ENCODE results near the gene CBX4. TPM values are rescaled to one million over a fixed set of nuclear protein-coding genes. Genes with fewer than 3 reads are reported as not detected.
A peak's percentile ranks its signal among the peaks of the same experiment; 100 is the strongest.

CBX4 gene
- total and polyA plus RNA-seq, 2 of the 13 experiments (the other 11 are each of a cell fraction or from before 2014, with no cell fraction given) = 25.8 to 50.8 TPM

- TF ChIP-seq, protein P1, sequence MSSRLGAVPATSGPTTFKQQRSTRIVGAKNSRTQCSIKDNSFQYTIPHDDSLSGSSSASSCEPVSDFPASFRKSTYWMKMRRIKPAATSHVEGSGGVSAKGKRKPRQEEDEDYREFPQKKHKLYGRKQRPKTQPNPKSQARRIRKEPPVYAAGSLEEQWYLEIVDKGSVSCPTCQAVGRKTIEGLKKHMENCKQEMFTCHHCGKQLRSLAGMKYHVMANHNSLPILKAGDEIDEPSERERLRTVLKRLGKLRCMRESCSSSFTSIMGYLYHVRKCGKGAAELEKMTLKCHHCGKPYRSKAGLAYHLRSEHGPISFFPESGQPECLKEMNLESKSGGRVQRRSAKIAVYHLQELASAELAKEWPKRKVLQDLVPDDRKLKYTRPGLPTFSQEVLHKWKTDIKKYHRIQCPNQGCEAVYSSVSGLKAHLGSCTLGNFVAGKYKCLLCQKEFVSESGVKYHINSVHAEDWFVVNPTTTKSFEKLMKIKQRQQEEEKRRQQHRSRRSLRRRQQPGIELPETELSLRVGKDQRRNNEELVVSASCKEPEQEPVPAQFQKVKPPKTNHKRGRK (CRISPR knock-in tag; IDR thresholded peaks at IDR 0.05) = no peak
- TF ChIP-seq ZNF44 (CRISPR knock-in tag; IDR thresholded peaks at IDR 0.05) (no peak), HDAC2 (CRISPR knock-in tag; IDR thresholded peaks at IDR 0.05) (no peak; the same call in 1 of the 2 replicates), RFX3 (CRISPR knock-in tag; IDR thresholded peaks at IDR 0.05) (no peak), ATM (IDR thresholded peaks at IDR 0.05; ENCODE audit: borderline replicate concordance) (no peak), ZNF616 (CRISPR knock-in tag; IDR thresholded peaks at IDR 0.05; ENCODE audit: low read depth) (no peak), CREB1 (IDR thresholded peaks at IDR 0.05) (no peak), CREB1 (CRISPR knock-in tag; IDR thresholded peaks at IDR 0.05) (no peak), ZSCAN30 (CRISPR knock-in tag; IDR thresholded peaks at IDR 0.05) (no peak), ZNF224 (CRISPR knock-in tag; IDR thresholded peaks at IDR 0.05) (no peak), ZBTB8A (CRISPR knock-in tag; IDR thresholded peaks at IDR 0.05; ENCODE audit: borderline replicate concordance, low read depth) (no peak; the same call in 1 of the 2 replicates), TOE1 (CRISPR knock-in tag; IDR thresholded peaks at IDR 0.05) (no peak), ZSCAN25 (CRISPR knock-in tag; IDR thresholded peaks at IDR 0.05) (peak; percentile 70; the same call in 1 of the 2 replicates), POLR2A (IDR thresholded peaks at IDR 0.05; ENCODE audit: insufficient read depth in 1 of 2, low read depth in 2 of 2, low read length in 2 of 2) (0 out of 4 replicates have a peak, but pooled peaks of 1 of the 2 experiments have one; percentile 59), CREM (IDR thresholded peaks at IDR 0.05) (no peak), CREM (CRISPR knock-in tag; IDR thresholded peaks at IDR 0.05) (no peak), KLF11 (CRISPR knock-in tag; IDR thresholded peaks at IDR 0.05) (no peak), NFKB2 (CRISPR knock-in tag; IDR thresholded peaks at IDR 0.05; ENCODE audit: borderline replicate concordance) (peak; percentile 60; the same call in 1 of the 2 replicates), ZNF740 (CRISPR knock-in tag; IDR thresholded peaks at IDR 0.05) (peak; percentile 78; the same call in 1 of the 2 replicates), ETV5 (CRISPR knock-in tag; IDR thresholded peaks at IDR 0.05; ENCODE audit: borderline replicate concordance) (peak; percentile 50; the same call in 1 of the 2 replicates), ZNF816 (CRISPR knock-in tag; IDR thresholded peaks at IDR 0.05; ENCODE audit: borderline replicate concordance) (peak; percentile 78; the same call in 1 of the 2 replicates)
- TF ChIP-seq, protein P2, sequence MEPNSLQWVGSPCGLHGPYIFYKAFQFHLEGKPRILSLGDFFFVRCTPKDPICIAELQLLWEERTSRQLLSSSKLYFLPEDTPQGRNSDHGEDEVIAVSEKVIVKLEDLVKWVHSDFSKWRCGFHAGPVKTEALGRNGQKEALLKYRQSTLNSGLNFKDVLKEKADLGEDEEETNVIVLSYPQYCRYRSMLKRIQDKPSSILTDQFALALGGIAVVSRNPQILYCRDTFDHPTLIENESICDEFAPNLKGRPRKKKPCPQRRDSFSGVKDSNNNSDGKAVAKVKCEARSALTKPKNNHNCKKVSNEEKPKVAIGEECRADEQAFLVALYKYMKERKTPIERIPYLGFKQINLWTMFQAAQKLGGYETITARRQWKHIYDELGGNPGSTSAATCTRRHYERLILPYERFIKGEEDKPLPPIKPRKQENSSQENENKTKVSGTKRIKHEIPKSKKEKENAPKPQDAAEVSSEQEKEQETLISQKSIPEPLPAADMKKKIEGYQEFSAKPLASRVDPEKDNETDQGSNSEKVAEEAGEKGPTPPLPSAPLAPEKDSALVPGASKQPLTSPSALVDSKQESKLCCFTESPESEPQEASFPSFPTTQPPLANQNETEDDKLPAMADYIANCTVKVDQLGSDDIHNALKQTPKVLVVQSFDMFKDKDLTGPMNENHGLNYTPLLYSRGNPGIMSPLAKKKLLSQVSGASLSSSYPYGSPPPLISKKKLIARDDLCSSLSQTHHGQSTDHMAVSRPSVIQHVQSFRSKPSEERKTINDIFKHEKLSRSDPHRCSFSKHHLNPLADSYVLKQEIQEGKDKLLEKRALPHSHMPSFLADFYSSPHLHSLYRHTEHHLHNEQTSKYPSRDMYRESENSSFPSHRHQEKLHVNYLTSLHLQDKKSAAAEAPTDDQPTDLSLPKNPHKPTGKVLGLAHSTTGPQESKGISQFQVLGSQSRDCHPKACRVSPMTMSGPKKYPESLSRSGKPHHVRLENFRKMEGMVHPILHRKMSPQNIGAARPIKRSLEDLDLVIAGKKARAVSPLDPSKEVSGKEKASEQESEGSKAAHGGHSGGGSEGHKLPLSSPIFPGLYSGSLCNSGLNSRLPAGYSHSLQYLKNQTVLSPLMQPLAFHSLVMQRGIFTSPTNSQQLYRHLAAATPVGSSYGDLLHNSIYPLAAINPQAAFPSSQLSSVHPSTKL (CRISPR knock-in tag; IDR thresholded peaks at IDR 0.05) = peak; percentile 37; the same call in 1 of the 2 replicates
Measured at GRCh38 chr17:79832218-79833109, 6.8 kb downstream of the CBX4 start (continued).
